Activated B cell treated with CpG ODN at 0.5 μM for 24 hours (primary cell): ENCODE measurements around the gene PTPN3. TPM values are rescaled to one million over a fixed set of nuclear protein-coding genes. Genes with fewer than 3 reads are reported as not detected.

Source experiments
- ATAC-seq: fragments of 200-7000 bp; cut with Tn5 transposase; one replicate; pipeline ENCODE4 v1.10.0; 2021; ENCODE audit warnings: low read depth, mild to moderate bottlenecking, moderate library complexity
- CTCF ChIA-PET: fragments of 350-600 bp; sonication (Branson Sonifier 250); formaldehyde crosslinking; loops from one replicate; lab custom pipeline; 2021; ENCODE audit warnings: antibody characterized with exemption; lab: Charles Lee
- POLR2A ChIA-PET: fragments of 350-600 bp; sonication (Branson Sonifier 250); formaldehyde crosslinking; loops from one replicate; lab custom pipeline; 2021; ENCODE audit warnings: antibody characterized with exemption; lab: Charles Lee
- DNase-seq: peaks from one replicate; pipeline ENCODE4 v3.0.0; 2022
- H3K27ac Mint-ChIP-seq: one replicate; pipeline ENCODE4 v1.8.0; 2020; ENCODE audit warnings: mixed read lengths
- H3K27me3 Mint-ChIP-seq: one replicate; pipeline ENCODE4 v1.8.0; 2021; ENCODE audit warnings: mixed read lengths
- H3K36me3 Mint-ChIP-seq: one replicate; pipeline ENCODE4 v1.8.0; 2021; ENCODE audit warnings: low read depth, mixed read lengths
- H3K4me1 Mint-ChIP-seq: one replicate; pipeline ENCODE4 v1.8.0; 2021; ENCODE audit warnings: mixed read lengths
- H3K4me3 Mint-ChIP-seq: one replicate; pipeline ENCODE4 v1.8.0; 2020; ENCODE audit warnings: mild to moderate bottlenecking, mixed read lengths
- H3K9me3 Mint-ChIP-seq: one replicate; pipeline ENCODE4 v1.8.0; 2020; ENCODE audit warnings: mixed read lengths
- intact Hi-C: fragments of 100-400 bp; cut with micrococcal nuclease; formaldehyde crosslinking; loops from one replicate; pipeline ENCODE4 v1.15.1; 2024
- total RNA-seq: library from RNA; stranded (reverse); gene quantifications from 2 replicates; pipeline ENCODE4 v1.2.3, GENCODE V29; 2022
- TF ChIP-seq, protein P1 (sequence below): fragments of 200-600 bp; IDR thresholded peaks from one replicate; pipeline ENCODE4 v1.8.0; 2022; ENCODE audit warnings: antibody characterized with exemption, mild to moderate bottlenecking

PTPN3 gene
- total RNA-seq, 1 donor from 2014 or later = 0.09 TPM

DNA sequence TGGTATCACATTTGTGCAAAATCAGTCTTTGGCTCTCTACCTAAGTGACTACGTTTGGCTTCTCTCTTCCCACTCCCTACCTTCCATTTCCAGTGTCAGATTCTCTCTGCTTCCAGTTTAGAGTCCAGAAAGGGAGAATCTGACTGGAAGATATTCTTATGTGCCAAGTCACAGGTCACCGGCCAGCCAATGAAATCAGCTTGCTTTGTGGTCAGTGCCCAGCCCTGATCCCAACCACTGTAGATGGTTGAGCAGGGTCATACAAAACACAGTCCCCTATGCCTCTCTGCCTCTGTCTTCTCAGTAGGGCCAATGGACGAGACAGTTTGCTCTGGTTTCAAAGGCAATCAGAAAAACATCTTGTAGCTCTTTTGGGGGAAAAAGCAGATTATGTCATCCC lies 161.7 kb downstream of the PTPN3 start:
- intact Hi-C loops = no loop called here
- DNase-seq = no peak
- CTCF ChIA-PET = no interaction called here
- Mint-ChIP-seq H3K4me3 (no peak overlapping the region), H3K27me3 (peaks cover 4% of the 10 kb centered on the region), H3K4me1 (no peaks in the 10 kb centered on the region), H3K36me3 (no peaks in the 10 kb centered on the region), H3K27ac (no peak overlapping the region), H3K9me3 (no peaks in the 10 kb centered on the region)
- ATAC-seq = no peak
- POLR2A ChIA-PET = no interaction called here
- TF ChIP-seq, protein P1, sequence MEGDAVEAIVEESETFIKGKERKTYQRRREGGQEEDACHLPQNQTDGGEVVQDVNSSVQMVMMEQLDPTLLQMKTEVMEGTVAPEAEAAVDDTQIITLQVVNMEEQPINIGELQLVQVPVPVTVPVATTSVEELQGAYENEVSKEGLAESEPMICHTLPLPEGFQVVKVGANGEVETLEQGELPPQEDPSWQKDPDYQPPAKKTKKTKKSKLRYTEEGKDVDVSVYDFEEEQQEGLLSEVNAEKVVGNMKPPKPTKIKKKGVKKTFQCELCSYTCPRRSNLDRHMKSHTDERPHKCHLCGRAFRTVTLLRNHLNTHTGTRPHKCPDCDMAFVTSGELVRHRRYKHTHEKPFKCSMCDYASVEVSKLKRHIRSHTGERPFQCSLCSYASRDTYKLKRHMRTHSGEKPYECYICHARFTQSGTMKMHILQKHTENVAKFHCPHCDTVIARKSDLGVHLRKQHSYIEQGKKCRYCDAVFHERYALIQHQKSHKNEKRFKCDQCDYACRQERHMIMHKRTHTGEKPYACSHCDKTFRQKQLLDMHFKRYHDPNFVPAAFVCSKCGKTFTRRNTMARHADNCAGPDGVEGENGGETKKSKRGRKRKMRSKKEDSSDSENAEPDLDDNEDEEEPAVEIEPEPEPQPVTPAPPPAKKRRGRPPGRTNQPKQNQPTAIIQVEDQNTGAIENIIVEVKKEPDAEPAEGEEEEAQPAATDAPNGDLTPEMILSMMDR = no peak

DNA sequence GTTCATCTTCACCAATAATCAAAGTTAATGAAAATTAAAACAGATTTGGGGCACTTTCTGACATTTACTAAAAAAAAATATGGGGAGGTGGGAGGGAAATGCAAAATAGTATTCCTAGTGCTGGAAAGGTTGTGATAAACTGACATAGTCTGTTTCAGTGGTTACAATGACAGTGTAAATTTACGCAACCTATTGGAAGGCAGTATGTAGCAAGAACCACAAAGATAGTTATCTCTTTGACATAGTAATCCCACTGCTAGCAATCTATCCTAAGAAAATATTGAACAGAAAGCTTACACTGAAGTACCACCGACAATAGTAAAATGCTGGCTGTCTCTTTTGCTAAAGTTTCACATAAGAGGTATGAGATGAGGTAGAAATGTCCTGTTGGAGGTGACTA lies 162.2 kb downstream of the PTPN3 start:
- Mint-ChIP-seq H3K4me1 (no peaks in the 10 kb centered on the region), H3K4me3 (no peak overlapping the region), H3K36me3 (no peaks in the 10 kb centered on the region), H3K27me3 (peaks cover 2% of the 10 kb centered on the region), H3K9me3 (no peaks in the 10 kb centered on the region), H3K27ac (no peak overlapping the region)
- ATAC-seq (no peak), DNase-seq (no peak)
- POLR2A ChIA-PET = no interaction called here
- CTCF ChIA-PET = no interaction called here
- intact Hi-C loops = no loop called here
- TF ChIP-seq, protein P1 = no peak

DNA sequence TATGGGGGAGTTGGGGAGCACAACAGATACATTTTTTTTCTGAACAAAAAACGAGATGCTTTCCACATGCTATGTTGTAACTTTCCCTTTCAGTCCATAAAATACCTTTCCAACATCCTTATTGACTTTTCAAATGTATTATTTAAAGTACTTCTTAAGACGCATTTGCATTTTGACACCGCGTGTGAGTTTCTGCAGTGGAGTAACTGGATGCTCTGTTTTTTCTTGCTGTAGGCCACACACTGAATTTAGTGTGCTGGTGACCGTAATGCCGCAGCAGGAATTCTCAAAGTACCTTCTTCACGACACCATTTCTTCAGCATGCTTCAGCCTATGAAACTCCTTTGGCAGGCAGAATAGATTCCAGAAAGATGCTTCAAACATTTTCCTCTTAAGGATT lies 163.0 kb downstream of the PTPN3 start:
- POLR2A ChIA-PET = no interaction called here
- Mint-ChIP-seq H3K4me3 (no peak overlapping the region), H3K27ac (no peak overlapping the region), H3K4me1 (no peaks in the 10 kb centered on the region), H3K9me3 (no peaks in the 10 kb centered on the region), H3K27me3 (no peaks in the 10 kb centered on the region), H3K36me3 (no peaks in the 10 kb centered on the region)
- CTCF ChIA-PET = no interaction called here
- no peak for ATAC-seq
- TF ChIP-seq, protein P1 = no peak
- intact Hi-C loops = no loop called here
- DNase-seq = no peak

DNA sequence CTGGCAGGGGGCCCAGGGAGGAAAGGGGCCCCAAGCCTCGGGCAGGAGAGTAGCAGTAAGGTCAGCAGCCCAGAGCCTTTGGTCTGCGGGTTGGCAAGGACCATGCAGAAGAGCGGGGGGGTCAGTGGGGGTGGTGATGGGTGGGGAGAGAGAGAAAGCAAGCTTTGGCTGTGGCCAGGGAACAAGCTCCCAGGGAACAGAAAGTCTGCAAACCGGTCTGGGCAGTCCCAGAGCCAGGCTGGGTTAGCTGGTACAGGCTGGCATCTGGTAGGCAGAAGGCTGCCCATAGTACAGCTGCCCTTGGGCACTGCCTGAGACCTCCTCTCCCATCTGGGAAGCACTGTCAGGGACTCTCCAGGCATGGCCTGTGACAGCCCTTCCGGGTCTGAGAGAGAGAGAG lies 166.8 kb downstream of the PTPN3 start:
- ChIA-PET POLR2A (no interaction called here), CTCF (no interaction called here)
- H3K27me3 Mint-ChIP-seq = peaks cover 5% of the 10 kb centered on the region
- no peak overlapping the region for H3K27ac Mint-ChIP-seq
- no peaks in the 10 kb centered on the region for H3K4me1 Mint-ChIP-seq
- no peak for DNase-seq
- no peaks in the 10 kb centered on the region for H3K9me3 Mint-ChIP-seq
- H3K4me3 Mint-ChIP-seq = no peak overlapping the region
- no peak for ATAC-seq
- H3K36me3 Mint-ChIP-seq = no peaks in the 10 kb centered on the region
- TF ChIP-seq, protein P1 = no peak
- intact Hi-C loops = no loop called here

DNA sequence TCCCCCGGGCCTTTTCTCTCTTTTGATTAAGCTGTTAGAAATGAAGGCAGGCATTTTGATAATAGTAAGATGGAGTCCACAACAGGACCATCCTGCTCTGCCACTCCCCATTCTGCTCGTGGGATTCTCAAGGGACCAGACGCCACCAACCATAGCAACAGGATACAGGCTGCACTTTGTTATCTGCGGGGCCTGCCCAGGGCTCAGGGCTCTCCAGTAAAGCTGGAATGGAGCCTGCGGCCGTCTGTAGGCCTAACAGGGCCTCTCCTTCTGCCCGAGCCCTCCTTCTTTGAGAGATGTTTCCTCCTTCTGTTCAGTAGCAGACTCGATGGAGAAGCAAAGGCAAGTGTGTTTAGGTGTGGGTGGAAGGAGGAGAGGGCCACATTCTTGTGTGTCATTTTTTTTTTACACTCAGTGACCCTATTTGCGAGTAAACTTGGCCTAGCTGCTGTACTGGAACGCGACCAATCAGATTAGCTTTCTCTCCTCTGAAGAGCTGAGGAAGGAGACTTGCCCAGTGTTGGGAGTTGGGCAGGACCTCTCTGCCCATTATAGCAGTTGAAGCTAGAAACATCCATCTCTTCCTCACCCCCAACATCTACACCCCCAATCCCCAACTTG lies 168.4 kb downstream of the PTPN3 start:
- ATAC-seq = no peak
- H3K36me3 Mint-ChIP-seq = no peaks in the 10 kb centered on the region
- TF ChIP-seq, protein P1 = no peak
- no peak overlapping the region for H3K4me3 Mint-ChIP-seq
- no peak overlapping the region for H3K27ac Mint-ChIP-seq
- no peaks in the 10 kb centered on the region for H3K9me3 Mint-ChIP-seq
- ChIA-PET POLR2A (no interaction called here), CTCF (interaction anchor here (0.6 kb wide), 1 partner anchor 100 kb away, joined by 3 read pairs; no protein-coding TSS in a partner anchor)
- peaks cover 9% of the 10 kb centered on the region for H3K27me3 Mint-ChIP-seq
- H3K4me1 Mint-ChIP-seq = no peaks in the 10 kb centered on the region
- no peak for DNase-seq
- intact Hi-C loops = loop anchor here (10.0 kb wide), 2 partner anchors 315 to 1865 kb away; partner anchors contain the start of gene CTNNAL1
